Endothelial cell of umbilical vein (primary cell): Measurements from ENCODE around the gene CPXM2. TPM values are rescaled to one million over a fixed set of nuclear protein-coding genes. Genes with fewer than 3 reads are reported as not detected.

ENCODE experiments used
- BruUV-seq: library from RNA; stranded (reverse); fragments of 400-500 nt; replicated peaks from 2 replicates; lab custom pipeline; 2021; lab: Mats Ljungman, UMichigan
- CTCF ChIA-PET: fragments of 300-600, 350-600 bp; sonication (Branson Sonifier 250); formaldehyde crosslinking; loops from one replicate; lab custom pipeline; 2021; ENCODE audit warnings: antibody characterized with exemption, inconsistent platforms; lab: Charles Lee
- POLR2A ChIA-PET: fragments of 300-600, 350-600 bp; sonication (Branson Sonifier 250); formaldehyde crosslinking; loops from one replicate; lab custom pipeline; 2021; ENCODE audit warnings: antibody characterized with exemption, inconsistent platforms; lab: Charles Lee
- DNase-seq: peaks from one replicate; pipeline ENCODE4 v3.0.0-alpha.2; 2011; ENCODE audit warnings: low read depth, low spot score
- FAIRE-seq: peaks from 2 replicates; lab custom pipeline; 2011; peaks lifted over from hg19 to GRCh38; lab: Jason Lieb, UNC
- H2AFZ ChIP-seq: 2 replicates; pipeline ENCODE4 v1.6.0; 2012; ENCODE audit warnings: low read depth, low read length, control low read depth, inconsistent platforms
- H3K27ac ChIP-seq: 2 replicates; pipeline ENCODE4 v1.5.1; 2011; ENCODE audit warnings: low read depth, mild to moderate bottlenecking, control low read depth, low read length, moderate library complexity; ENCODE audit not compliant: insufficient read depth
- H3K27me3 ChIP-seq, 2 experiments: 2 replicates each; pipeline versions ENCODE4 v1.6.0 to v1.6.1; 2011; ENCODE audit warnings: low read length in 2 of 2, mixed read lengths in 1 of 2; ENCODE audit not compliant: control insufficient read depth in 2 of 2, insufficient read depth in 2 of 2
- H3K36me3 ChIP-seq, 2 experiments: 2 replicates in 1 of 2; 3 replicates in 1 of 2; pipeline ENCODE4 v1.5.1; 2011; ENCODE audit warnings: low read length in 2 of 2, mild to moderate bottlenecking in 1 of 2, moderate library complexity in 1 of 2; ENCODE audit not compliant: control insufficient read depth in 2 of 2, insufficient read depth in 2 of 2; ENCODE audit errors: extremely low read depth in 1 of 2
- H3K4me1 ChIP-seq: 3 replicates; pipeline ENCODE4 v1.5.1; 2011; ENCODE audit warnings: mild to moderate bottlenecking, low read length; ENCODE audit not compliant: control insufficient read depth, insufficient read depth; ENCODE audit errors: extremely low read depth
- H3K4me2 ChIP-seq: 2 replicates; pipeline ENCODE4 v1.6.1; 2011; ENCODE audit warnings: low read length, control low read depth, mixed read lengths; ENCODE audit not compliant: insufficient read depth
- H3K4me3 ChIP-seq, 3 experiments: fragments of 200-600 bp in 1 of 3; sonication (generic), shearing (Covaris generic) in 1 of 3; replicated peaks in 1 of 3; 2 replicates each; pipeline ENCODE4 v1.5.1; 2011 to 2016; ENCODE audit warnings: control low read depth in 3 of 3, low read length in 3 of 3, mild to moderate bottlenecking in 2 of 3, inconsistent platforms in 1 of 3, low read depth in 1 of 3, moderate library complexity in 1 of 3; ENCODE audit not compliant: insufficient read depth in 1 of 3
- H3K79me2 ChIP-seq: 2 replicates; pipeline ENCODE4 v1.6.0; 2012; ENCODE audit warnings: low read length, inconsistent platforms; ENCODE audit not compliant: control insufficient read depth, insufficient read depth
- H3K9ac ChIP-seq: replicated peaks from 2 replicates; pipeline ENCODE3; 2011; ENCODE audit warnings: low read length, control low read depth; ENCODE audit not compliant: insufficient read depth; ENCODE audit errors: extremely low read depth
- H3K9me1 ChIP-seq: replicated peaks from 3 replicates; pipeline ENCODE4 v1.6.0; 2011; ENCODE audit warnings: mild to moderate bottlenecking, low read length; ENCODE audit not compliant: control insufficient read depth, insufficient read depth; ENCODE audit errors: extremely low read depth
- H3K9me3 ChIP-seq: replicated peaks from 2 replicates; pipeline ENCODE4 v1.5.1; 2012; ENCODE audit warnings: low read length, inconsistent platforms; ENCODE audit not compliant: control insufficient read depth, insufficient read depth
- H4K20me1 ChIP-seq: replicated peaks from 2 replicates; pipeline ENCODE3; 2011; ENCODE audit warnings: mild to moderate bottlenecking, low read length; ENCODE audit not compliant: control insufficient read depth, insufficient read depth; ENCODE audit errors: extremely low read depth
- EZH2 ChIP-seq: IDR thresholded peaks from 2 replicates; pipeline ENCODE4 v1.6.1; 2012; ENCODE audit warnings: borderline replicate concordance, low read depth, mild to moderate bottlenecking, moderate library complexity, low read length, inconsistent platforms; ENCODE audit not compliant: severe bottlenecking
- FOS ChIP-seq: IDR thresholded peaks from 2 replicates; pipeline ENCODE4 v1.6.1; 2011; ENCODE audit warnings: mild to moderate bottlenecking, low read length, moderate library complexity, borderline replicate concordance; ENCODE audit not compliant: insufficient read depth
- GATA2 ChIP-seq: IDR thresholded peaks from 2 replicates; pipeline ENCODE4 v1.7.0; 2011; ENCODE audit warnings: low read depth, mild to moderate bottlenecking, moderate library complexity, mixed read lengths, low read length; ENCODE audit not compliant: insufficient read length, insufficient read depth
- JUN ChIP-seq: IDR thresholded peaks from 2 replicates; pipeline ENCODE4 v1.6.1; 2011; ENCODE audit warnings: borderline replicate concordance, low read depth; ENCODE audit not compliant: insufficient read length, insufficient read depth
- MAX ChIP-seq: IDR thresholded peaks from 2 replicates; pipeline ENCODE4 v1.6.1; 2011; ENCODE audit not compliant: insufficient read depth, insufficient read length
- MYC ChIP-seq: IDR thresholded peaks from one replicate; pipeline ENCODE4 v1.6.1; 2011; ENCODE audit warnings: mild to moderate bottlenecking, low read depth, low read length
- POLR2A ChIP-seq: IDR thresholded peaks from 2 replicates; pipeline ENCODE4 v1.6.1; 2012; ENCODE audit warnings: low read depth, mild to moderate bottlenecking, control low read depth, low read length
- POLR2AphosphoS5 ChIP-seq: IDR thresholded peaks from 2 replicates; pipeline ENCODE4 v1.6.1; 2012; ENCODE audit warnings: low read depth, mild to moderate bottlenecking, control low read depth, low read length, moderate library complexity; ENCODE audit not compliant: insufficient read depth
- dilution Hi-C: fragments of 300-500 bp; cut with MboI; formaldehyde crosslinking; loops from one replicate; pipeline ENCODE4 v1.15.0; 2019; ENCODE audit warnings: low sequenced_read_pairs; ENCODE audit not compliant: extremely low pct_ligation_motif_present
- intact Hi-C: fragments of 100-400 bp; cut with micrococcal nuclease; formaldehyde crosslinking; loops from one replicate; pipeline ENCODE4 v1.10.0; 2022
- polyA plus RNA-seq, 4 experiments: library from polyadenylated mRNA; depleted of rRNA in 3 of 4; stranded (reverse) in 3 of 4; unstranded in 1 of 4; fragments of >200 nt; gene quantifications; 2 replicates each; pipeline versions ENCODE4 v1.2.1 to v1.2.3, GENCODE V29; 2011 to 2012; ENCODE audit warnings: missing spikeins in 1 of 4
- total RNA-seq: library from RNA; stranded (reverse); gene quantifications from 2 replicates; pipeline ENCODE4 v1.2.3, GENCODE V29; 2021
- TF ChIP-seq, protein P1 (sequence below), 2 donors: IDR thresholded peaks; 1 replicate in 1 of 2; 2 replicates in 1 of 2; pipeline ENCODE4 v1.5.1; 2011; ENCODE audit warnings: low read length in 2 of 2, mild to moderate bottlenecking in 2 of 2, moderate library complexity in 2 of 2, control low read depth in 1 of 2, inconsistent platforms in 1 of 2, low read depth in 1 of 2; ENCODE audit not compliant: insufficient read depth in 1 of 2; ENCODE audit errors: extremely low read depth in 1 of 2

CPXM2 gene
- total and polyA plus RNA-seq, 2 donors (not counting 3 experiments of a cell fraction or from before 2014, with no cell fraction given): 1.8 to 2.7 TPM

- H4K20me1 ChIP-seq: no peaks in the 10 kb centered on the region
- intact Hi-C loops: no loop called here
Measured at GRCh38 chr10:123761666-123762230, 129.9 kb downstream of the CPXM2 start.

More at GRCh38 chr10:123761666-123762230, 129.9 kb downstream of the CPXM2 start:
- no peak overlapping the region for H3K4me2 ChIP-seq
- no peaks in the 10 kb centered on the region for H3K9me1 ChIP-seq
- FAIRE-seq: no peak
- no peak for DNase-seq
- POLR2A ChIA-PET: no interaction called here
- dilution Hi-C loops: no loop called here
- BruUV-seq: no TSS peak
- no peaks in the 10 kb centered on the region for H3K27me3 ChIP-seq
- H3K36me3 ChIP-seq: no peaks in the 10 kb centered on the region
- no peak overlapping the region for H3K27ac ChIP-seq
- no peak overlapping the region for H3K9ac ChIP-seq
- H3K9me3 ChIP-seq: no peaks in the 10 kb centered on the region
- no peak overlapping the region for H3K4me3 ChIP-seq
- TF ChIP-seq MAX (no peak), MYC (no peak), POLR2A (no peak), FOS (no peak), JUN (no peak), EZH2 (no peak), GATA2 (no peak), POLR2AphosphoS5 (no peak)
- TF ChIP-seq, protein P1, sequence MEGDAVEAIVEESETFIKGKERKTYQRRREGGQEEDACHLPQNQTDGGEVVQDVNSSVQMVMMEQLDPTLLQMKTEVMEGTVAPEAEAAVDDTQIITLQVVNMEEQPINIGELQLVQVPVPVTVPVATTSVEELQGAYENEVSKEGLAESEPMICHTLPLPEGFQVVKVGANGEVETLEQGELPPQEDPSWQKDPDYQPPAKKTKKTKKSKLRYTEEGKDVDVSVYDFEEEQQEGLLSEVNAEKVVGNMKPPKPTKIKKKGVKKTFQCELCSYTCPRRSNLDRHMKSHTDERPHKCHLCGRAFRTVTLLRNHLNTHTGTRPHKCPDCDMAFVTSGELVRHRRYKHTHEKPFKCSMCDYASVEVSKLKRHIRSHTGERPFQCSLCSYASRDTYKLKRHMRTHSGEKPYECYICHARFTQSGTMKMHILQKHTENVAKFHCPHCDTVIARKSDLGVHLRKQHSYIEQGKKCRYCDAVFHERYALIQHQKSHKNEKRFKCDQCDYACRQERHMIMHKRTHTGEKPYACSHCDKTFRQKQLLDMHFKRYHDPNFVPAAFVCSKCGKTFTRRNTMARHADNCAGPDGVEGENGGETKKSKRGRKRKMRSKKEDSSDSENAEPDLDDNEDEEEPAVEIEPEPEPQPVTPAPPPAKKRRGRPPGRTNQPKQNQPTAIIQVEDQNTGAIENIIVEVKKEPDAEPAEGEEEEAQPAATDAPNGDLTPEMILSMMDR (IDR thresholded peaks at IDR 0.05; ENCODE audit: extremely low read depth in 1 of 2, insufficient read depth in 1 of 2, low read depth in 1 of 2, low read length in 2 of 2): no peak
- CTCF ChIA-PET: no interaction called here
- H3K79me2 ChIP-seq: no peaks in the 10 kb centered on the region
- no peaks in the 10 kb centered on the region for H3K4me1 ChIP-seq
- no peak overlapping the region for H2AFZ ChIP-seq
